ENCODE data around the gene ADGRG1.

The ADGRG1 gene

DNA sequence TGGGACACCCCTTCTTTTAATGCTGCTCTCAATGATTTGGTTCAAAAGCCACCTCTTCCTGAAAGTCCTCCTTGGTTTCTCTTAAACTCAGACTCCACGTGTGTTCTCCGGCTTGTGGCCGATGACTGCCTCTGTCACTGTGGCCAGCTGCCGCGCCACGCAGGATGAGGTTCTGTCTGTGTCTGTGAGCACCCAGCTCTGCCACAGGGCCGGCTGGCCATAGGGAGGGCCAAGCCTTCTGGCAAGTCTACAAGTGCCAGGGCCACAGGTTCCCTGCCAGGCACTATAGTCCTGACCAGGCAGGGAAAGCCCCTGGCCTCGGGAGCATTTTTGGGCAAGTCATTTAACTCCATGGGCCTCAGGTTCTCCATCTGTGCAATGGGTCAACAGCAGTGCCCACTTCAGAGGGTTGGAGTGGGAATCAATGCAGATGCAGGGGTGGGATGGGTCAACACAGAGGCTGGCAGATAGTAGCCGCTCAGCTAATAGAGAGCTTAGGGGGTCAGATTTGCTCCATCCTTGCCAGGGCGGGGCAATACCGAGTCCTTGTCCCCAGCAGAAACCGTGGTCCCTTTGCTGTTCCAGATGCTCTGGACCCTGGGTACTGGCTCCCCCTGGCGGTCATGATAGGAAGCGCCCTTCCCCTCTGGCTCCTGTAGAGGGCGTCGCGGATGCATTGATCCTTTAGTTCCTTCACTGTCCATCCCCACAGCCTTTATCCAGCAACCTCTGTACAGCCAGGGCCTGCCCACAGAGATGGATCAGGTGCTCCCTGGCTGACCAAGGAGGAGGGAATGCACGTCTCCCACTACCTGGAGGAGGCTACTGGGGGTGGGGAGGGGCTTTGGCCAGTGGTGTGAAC lies 20.4 kb downstream of the ADGRG1 start:
- no peaks in the 10 kb centered on the region for H3K9me3 ChIP-seq (ENCODE audit: insufficient read depth, low read depth, low read length)
- H3K27ac ChIP-seq (ENCODE audit: low read length), result no peak overlapping the region
- no peak overlapping the region for H3K4me3 ChIP-seq (ENCODE audit: low read length)
- no peaks in the 10 kb centered on the region for H3K4me1 ChIP-seq (ENCODE audit: insufficient read depth, low read length)
- no peaks in the 10 kb centered on the region for H3K27me3 ChIP-seq (ENCODE audit: insufficient read depth, low read length)
- H3K9ac ChIP-seq (ENCODE audit: low read depth, low read length), result no peak overlapping the region
- no peaks in the 10 kb centered on the region for H3K36me3 ChIP-seq (ENCODE audit: insufficient read depth, low read depth, low read length)

DNA sequence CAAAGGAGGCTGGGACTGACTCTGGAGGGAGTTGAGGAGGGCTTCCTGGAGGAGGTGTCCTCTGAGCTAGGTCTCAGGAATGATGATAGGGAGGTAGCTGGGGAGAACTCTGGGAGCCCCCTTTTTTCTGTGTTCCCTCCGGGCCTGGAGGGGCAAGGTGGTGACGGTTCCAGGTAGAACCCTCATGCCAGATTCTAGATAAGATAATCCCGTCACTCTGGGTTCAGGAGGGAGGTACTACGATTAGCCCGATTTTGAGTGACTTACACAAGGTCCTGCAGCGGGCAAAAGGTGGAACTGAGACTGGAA lies 21.0 kb downstream of the ADGRG1 start:
- Histone ChIP-seq H3K9ac (ENCODE audit: low read depth, low read length) (no peak overlapping the region), H3K27ac (ENCODE audit: low read length) (no peak overlapping the region), H3K4me3 (ENCODE audit: low read length) (no peak overlapping the region), H3K4me1 (ENCODE audit: insufficient read depth, low read length) (no peaks in the 10 kb centered on the region), H3K36me3 (ENCODE audit: insufficient read depth, low read depth, low read length) (no peaks in the 10 kb centered on the region), H3K9me3 (ENCODE audit: insufficient read depth, low read depth, low read length) (no peaks in the 10 kb centered on the region), H3K27me3 (ENCODE audit: insufficient read depth, low read length) (no peaks in the 10 kb centered on the region)

DNA sequence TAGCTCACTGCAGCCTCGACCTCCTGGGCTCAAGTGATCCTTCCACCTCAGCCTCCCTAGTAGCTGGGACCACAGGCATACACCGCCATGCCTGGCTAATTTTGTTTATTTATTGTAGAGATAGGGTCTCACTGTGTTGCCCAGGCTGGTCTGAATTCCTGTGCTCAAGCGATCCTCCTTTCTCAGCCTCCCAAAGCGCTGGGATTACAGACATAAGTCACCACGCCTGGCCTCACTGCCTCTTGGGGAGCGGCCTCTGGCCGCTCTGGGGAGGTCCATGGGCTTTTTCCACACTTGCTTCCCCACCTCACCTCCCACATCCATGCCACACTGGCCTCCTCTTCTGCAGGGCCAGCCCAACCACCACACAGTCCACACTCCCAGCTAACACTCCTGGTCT lies 21.4 kb downstream of the ADGRG1 start:
- H3K4me1 ChIP-seq (ENCODE audit: insufficient read depth, low read length), result no peaks in the 10 kb centered on the region
- no peak overlapping the region for H3K27ac ChIP-seq (ENCODE audit: low read length)
- no peak overlapping the region for H3K9ac ChIP-seq (ENCODE audit: low read depth, low read length)
- no peaks in the 10 kb centered on the region for H3K36me3 ChIP-seq (ENCODE audit: insufficient read depth, low read depth, low read length)
- no peaks in the 10 kb centered on the region for H3K9me3 ChIP-seq (ENCODE audit: insufficient read depth, low read depth, low read length)
- no peak overlapping the region for H3K4me3 ChIP-seq (ENCODE audit: low read length)
- H3K27me3 ChIP-seq (ENCODE audit: insufficient read depth, low read length), result no peaks in the 10 kb centered on the region

DNA sequence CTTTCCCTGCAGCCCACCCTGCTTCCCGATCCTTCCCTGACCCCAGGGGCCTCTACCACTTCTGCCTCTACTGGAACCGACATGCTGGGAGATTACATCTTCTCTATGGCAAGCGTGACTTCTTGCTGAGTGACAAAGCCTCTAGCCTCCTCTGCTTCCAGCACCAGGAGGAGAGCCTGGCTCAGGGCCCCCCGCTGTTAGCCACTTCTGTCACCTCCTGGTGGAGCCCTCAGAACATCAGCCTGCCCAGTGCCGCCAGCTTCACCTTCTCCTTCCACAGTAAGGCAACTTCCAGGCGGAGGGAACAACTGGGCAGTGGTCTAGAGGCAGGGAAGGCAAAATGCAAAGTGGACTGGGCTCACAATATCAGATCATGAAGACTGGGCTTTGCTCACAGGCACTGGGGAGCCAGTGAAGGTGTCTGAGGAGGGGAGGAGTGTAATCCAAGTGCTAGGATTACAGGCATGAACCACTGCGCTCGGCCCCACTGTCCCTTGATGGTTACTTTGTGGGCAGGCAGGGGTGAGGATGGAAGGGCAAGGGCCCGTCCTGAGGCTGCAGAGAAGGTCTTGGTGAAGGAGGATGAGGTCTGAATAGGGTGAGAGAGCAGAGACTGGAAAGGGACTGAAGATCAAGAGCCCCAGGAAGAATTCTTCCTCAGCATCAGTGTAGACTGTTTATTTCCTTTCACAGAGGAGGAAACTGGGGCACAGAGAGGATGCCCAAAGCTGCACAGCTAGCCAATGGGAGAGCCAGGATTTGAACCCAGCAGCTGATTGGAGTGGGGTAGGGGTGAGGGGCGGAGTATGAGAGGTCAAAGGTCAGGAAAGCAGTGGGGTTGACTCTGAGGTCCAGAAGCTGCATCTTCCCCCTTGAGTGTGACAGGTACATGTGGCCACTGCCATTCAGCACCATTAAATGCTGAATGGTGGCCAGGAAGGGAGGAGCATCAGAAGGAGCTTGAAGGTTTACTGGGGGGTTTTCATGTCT lies 23.2 kb downstream of the ADGRG1 start:
- no peak overlapping the region for H3K9ac ChIP-seq (ENCODE audit: low read depth, low read length)
- no peaks in the 10 kb centered on the region for H3K27me3 ChIP-seq (ENCODE audit: insufficient read depth, low read length)
- no peaks in the 10 kb centered on the region for H3K9me3 ChIP-seq (ENCODE audit: insufficient read depth, low read depth, low read length)
- no peaks in the 10 kb centered on the region for H3K4me1 ChIP-seq (ENCODE audit: insufficient read depth, low read length)
- no peak overlapping the region for H3K27ac ChIP-seq (ENCODE audit: low read length)
- H3K36me3 ChIP-seq (ENCODE audit: insufficient read depth, low read depth, low read length), result no peaks in the 10 kb centered on the region
- no peak overlapping the region for H3K4me3 ChIP-seq (ENCODE audit: low read length)

DNA sequence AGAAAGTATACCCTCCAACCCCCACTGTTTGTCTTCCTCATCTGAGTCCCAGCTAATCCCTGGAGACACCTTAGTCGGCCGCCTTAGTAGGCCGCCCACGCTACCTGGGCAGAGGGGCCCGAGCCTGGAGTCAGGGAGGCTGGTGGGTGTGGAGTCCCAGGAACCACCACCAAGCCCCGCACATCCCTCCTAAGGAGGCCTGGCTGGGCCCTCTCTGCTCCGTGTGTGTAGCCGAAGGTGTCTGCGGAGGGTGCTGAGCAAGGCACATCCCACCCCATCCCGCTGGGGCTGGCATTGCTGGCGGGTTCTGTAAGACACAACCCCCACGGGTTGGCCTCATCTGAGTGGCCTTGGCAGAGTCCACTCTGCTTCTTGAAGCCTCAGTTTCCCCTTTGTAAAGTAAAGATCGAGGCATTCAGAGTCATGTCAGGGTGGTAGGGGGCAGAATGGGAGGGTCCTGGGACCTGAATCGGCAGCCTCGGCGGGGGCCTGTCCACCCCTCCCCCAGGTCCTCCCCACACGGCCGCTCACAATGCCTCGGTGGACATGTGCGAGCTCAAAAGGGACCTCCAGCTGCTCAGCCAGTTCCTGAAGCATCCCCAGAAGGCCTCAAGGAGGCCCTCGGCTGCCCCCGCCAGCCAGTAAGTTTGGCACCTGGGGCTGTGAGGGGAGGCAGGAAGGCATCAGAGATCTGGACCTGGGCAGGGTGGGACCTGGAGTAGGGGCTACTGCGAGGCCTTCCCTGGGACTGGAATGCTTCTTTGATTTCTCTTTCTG lies 24.5 kb downstream of the ADGRG1 start:
- Histone ChIP-seq H3K4me1 (ENCODE audit: insufficient read depth, low read length) (no peaks in the 10 kb centered on the region), H3K4me3 (ENCODE audit: low read length) (no peak overlapping the region), H3K27me3 (ENCODE audit: insufficient read depth, low read length) (no peaks in the 10 kb centered on the region), H3K9me3 (ENCODE audit: insufficient read depth, low read depth, low read length) (no peaks in the 10 kb centered on the region), H3K27ac (ENCODE audit: low read length) (no peak overlapping the region), H3K36me3 (ENCODE audit: insufficient read depth, low read depth, low read length) (no peaks in the 10 kb centered on the region), H3K9ac (ENCODE audit: low read depth, low read length) (no peak overlapping the region)

DNA sequence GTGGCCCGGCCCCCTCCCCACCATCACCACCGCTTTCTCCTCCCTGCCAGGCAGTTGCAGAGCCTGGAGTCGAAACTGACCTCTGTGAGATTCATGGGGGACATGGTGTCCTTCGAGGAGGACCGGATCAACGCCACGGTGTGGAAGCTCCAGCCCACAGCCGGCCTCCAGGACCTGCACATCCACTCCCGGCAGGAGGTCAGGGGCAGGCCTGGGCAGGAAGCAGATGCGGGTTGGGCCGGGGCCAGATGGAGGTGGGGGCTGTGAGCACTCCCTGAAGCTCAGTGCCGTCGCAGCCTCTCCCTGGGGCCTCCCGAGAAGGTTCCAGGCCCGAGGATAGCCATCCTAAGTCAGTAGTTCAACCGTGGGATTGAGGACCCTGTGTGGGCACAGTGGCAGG lies 25.5 kb downstream of the ADGRG1 start:
- Histone ChIP-seq H3K4me3 (ENCODE audit: low read length) (no peak overlapping the region), H3K9me3 (ENCODE audit: insufficient read depth, low read depth, low read length) (no peaks in the 10 kb centered on the region), H3K36me3 (ENCODE audit: insufficient read depth, low read depth, low read length) (no peaks in the 10 kb centered on the region), H3K27me3 (ENCODE audit: insufficient read depth, low read length) (no peaks in the 10 kb centered on the region), H3K4me1 (ENCODE audit: insufficient read depth, low read length) (no peaks in the 10 kb centered on the region), H3K9ac (ENCODE audit: low read depth, low read length) (no peak overlapping the region), H3K27ac (ENCODE audit: low read length) (no peak overlapping the region)

DNA sequence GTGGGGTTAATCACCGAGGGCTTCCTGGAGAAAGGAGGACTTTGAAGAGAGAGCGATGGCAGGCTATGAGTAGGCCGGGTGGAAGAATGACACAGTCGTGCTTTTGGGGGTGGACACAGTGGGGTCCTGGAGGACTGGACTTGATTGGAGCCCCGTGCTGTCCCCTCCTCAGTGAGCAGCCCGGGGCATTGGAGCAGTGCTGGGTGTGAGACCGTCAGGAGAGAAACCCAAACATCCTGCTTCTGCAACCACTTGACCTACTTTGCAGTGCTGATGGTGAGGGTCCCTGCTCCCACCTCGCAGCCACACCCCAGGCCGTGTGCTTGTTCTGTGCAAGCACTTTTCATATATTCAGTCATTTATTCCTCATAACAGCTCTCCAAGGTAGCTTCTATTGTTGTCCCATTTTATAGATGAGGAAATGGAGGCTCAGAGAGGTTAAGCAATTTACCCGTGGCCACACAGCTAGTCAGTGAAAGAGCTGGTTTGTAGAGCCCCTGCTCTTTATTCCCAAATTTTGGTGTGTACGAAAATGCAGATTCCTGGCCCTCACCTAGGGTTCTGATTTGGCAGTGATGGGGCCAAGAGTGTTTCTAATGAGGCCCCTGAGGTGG lies 28.0 kb downstream of the ADGRG1 start:
- Histone ChIP-seq H3K36me3 (ENCODE audit: insufficient read depth, low read depth, low read length) (no peaks in the 10 kb centered on the region), H3K27ac (ENCODE audit: low read length) (no peak overlapping the region), H3K27me3 (ENCODE audit: insufficient read depth, low read length) (no peaks in the 10 kb centered on the region), H3K4me1 (ENCODE audit: insufficient read depth, low read length) (no peaks in the 10 kb centered on the region), H3K9me3 (ENCODE audit: insufficient read depth, low read depth, low read length) (no peaks in the 10 kb centered on the region), H3K9ac (ENCODE audit: low read depth, low read length) (no peak overlapping the region), H3K4me3 (ENCODE audit: low read length) (no peak overlapping the region)

DNA sequence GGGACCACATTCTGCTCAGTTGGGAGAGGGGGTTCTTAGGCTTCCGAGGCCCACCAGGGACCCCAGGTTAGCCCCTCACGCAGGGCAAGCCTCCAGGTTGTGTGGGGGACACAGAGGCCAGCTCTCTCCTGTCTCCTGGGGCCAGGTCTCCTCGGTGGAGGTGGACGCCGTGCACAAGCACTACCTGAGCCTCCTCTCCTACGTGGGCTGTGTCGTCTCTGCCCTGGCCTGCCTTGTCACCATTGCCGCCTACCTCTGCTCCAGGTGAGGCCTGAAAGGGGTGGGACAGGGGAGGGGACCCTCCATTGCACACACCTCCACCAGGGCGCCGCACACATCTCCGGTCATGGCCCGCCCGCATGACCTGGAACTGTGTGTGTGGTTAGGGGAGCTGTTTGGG lies 28.8 kb downstream of the ADGRG1 start:
- Histone ChIP-seq H3K36me3 (ENCODE audit: insufficient read depth, low read depth, low read length) (no peaks in the 10 kb centered on the region), H3K9me3 (ENCODE audit: insufficient read depth, low read depth, low read length) (no peaks in the 10 kb centered on the region), H3K9ac (ENCODE audit: low read depth, low read length) (no peak overlapping the region), H3K27me3 (ENCODE audit: insufficient read depth, low read length) (no peaks in the 10 kb centered on the region), H3K27ac (ENCODE audit: low read length) (no peak overlapping the region), H3K4me1 (ENCODE audit: insufficient read depth, low read length) (no peaks in the 10 kb centered on the region), H3K4me3 (ENCODE audit: low read length) (no peak overlapping the region)

DNA sequence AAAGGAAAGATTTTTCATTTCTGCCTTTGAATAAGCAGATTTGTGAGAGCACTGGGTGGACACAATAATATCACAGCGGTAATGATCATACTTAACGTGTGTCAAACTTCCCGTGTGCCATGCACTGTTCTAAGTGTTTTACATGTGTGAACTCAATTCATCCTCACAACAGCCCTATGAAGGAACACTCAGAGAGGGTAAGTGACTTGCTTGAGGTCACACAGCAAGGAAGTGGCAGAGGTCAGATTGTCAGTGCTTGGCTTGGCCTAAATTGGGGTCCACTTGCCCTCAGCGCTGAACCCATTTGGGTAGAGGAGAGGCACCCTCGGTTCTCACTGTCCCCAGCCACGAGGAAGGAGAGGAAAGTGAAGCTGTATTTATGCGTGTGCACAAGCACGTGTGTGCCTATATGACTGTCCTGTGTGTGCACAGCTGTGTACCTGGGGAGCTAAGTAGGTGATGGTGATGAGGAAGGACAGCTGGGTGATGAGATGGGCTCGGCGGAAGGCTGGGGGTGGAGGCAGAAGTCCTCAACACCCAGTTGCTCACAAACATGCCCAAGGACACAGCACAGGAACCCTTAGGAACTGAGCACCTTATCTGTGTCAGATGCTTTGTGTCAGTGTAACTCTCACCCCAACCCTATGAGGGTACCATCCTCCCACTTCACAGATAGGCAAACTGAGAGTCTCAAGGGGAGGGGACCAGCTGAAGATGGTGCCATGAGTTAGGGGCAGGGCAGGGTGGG lies 29.9 kb downstream of the ADGRG1 start:
- Histone ChIP-seq H3K4me3 (ENCODE audit: low read length) (no peak overlapping the region), H3K9me3 (ENCODE audit: insufficient read depth, low read depth, low read length) (no peaks in the 10 kb centered on the region), H3K4me1 (ENCODE audit: insufficient read depth, low read length) (no peaks in the 10 kb centered on the region), H3K9ac (ENCODE audit: low read depth, low read length) (no peak overlapping the region), H3K36me3 (ENCODE audit: insufficient read depth, low read depth, low read length) (no peaks in the 10 kb centered on the region), H3K27me3 (ENCODE audit: insufficient read depth, low read length) (no peaks in the 10 kb centered on the region), H3K27ac (ENCODE audit: low read length) (no peak overlapping the region)

DNA sequence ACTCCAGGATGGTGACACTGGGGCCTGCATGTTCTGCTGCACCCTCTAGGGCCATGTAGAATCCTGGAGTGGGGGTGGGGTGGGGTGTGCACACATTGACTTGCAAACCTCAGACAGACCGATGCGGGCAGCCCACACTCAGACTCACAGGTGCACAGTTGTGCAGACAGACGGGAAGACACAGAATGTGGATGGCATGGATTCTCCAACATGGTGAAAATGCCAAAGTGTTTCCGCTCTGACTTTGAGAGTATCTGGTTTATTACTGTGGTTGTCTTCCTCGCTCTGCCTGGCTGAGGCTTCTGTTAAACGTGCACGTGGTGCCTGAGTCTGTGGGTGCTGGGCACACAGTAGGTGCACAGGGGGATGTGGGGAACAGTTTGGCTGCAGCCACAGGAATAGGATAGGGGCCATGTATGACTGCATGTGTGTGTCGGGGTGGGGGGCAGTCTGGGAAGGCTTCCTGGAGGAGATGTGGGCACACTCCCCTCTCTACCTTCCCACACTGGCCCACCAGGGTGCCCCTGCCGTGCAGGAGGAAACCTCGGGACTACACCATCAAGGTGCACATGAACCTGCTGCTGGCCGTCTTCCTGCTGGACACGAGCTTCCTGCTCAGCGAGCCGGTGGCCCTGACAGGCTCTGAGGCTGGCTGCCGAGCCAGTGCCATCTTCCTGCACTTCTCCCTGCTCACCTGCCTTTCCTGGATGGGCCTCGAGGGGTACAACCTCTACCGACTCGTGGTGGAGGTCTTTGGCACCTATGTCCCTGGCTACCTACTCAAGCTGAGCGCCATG lies 30.6 kb downstream of the ADGRG1 start:
- Histone ChIP-seq H3K27ac (ENCODE audit: low read length) (no peak overlapping the region), H3K4me3 (ENCODE audit: low read length) (no peak overlapping the region), H3K4me1 (ENCODE audit: insufficient read depth, low read length) (no peaks in the 10 kb centered on the region), H3K9ac (ENCODE audit: low read depth, low read length) (no peak overlapping the region), H3K9me3 (ENCODE audit: insufficient read depth, low read depth, low read length) (no peaks in the 10 kb centered on the region), H3K27me3 (ENCODE audit: insufficient read depth, low read length) (no peaks in the 10 kb centered on the region), H3K36me3 (ENCODE audit: insufficient read depth, low read depth, low read length) (no peaks in the 10 kb centered on the region)

All from iPS-20b (cell line).